Measurements from ENCODE around the gene UBN1.

Gene UBN1

GRCh38 chr16:4859900-4860255, 12.6 kb downstream of the UBN1 start:
- DNase-seq (ENCODE audit: low read depth in 2 of 2, low spot score in 1 of 2), result no peak

- DNase-seq (ENCODE audit: low read depth in 2 of 2, low spot score in 1 of 2), result no peak
Observed at GRCh38 chr16:4860727-4861342, 13.6 kb downstream of the UBN1 start.

- DNase-seq (ENCODE audit: low read depth in 2 of 2, low spot score in 1 of 2), result no peak
Observed at GRCh38 chr16:4862639-4863038, 15.4 kb downstream of the UBN1 start.

GRCh38 chr16:4864728-4865127, 17.4 kb downstream of the UBN1 start:
- no peak for DNase-seq (ENCODE audit: low read depth in 2 of 2, low spot score in 1 of 2)

- no peak for DNase-seq (ENCODE audit: low read depth in 2 of 2, low spot score in 1 of 2)
Observed at GRCh38 chr16:4865231-4865860, 18.1 kb downstream of the UBN1 start.

GRCh38 chr16:4866586-4866985, 19.3 kb downstream of the UBN1 start:
- no peak for DNase-seq (ENCODE audit: low read depth in 2 of 2, low spot score in 1 of 2)

- no peak for DNase-seq (ENCODE audit: low read depth in 2 of 2, low spot score in 1 of 2)
Observed at GRCh38 chr16:4868026-4868425, 20.7 kb downstream of the UBN1 start.

- no peak for DNase-seq (ENCODE audit: low read depth in 2 of 2, low spot score in 1 of 2)
Observed at GRCh38 chr16:4868535-4868934, 21.3 kb downstream of the UBN1 start.

GRCh38 chr16:4869147-4869805, 22.0 kb downstream of the UBN1 start:
- no peak for DNase-seq (ENCODE audit: low read depth in 2 of 2, low spot score in 1 of 2)

GRCh38 chr16:4870138-4870671, 22.9 kb downstream of the UBN1 start:
- no peak for DNase-seq (ENCODE audit: low read depth in 2 of 2, low spot score in 1 of 2)

- DNase-seq (ENCODE audit: low read depth in 2 of 2, low spot score in 1 of 2), result no peak
Observed at GRCh38 chr16:4871071-4871470, 23.8 kb downstream of the UBN1 start.

- no peak for DNase-seq (ENCODE audit: low read depth in 2 of 2, low spot score in 1 of 2)
Observed at GRCh38 chr16:4873091-4873490, 25.8 kb downstream of the UBN1 start.

GRCh38 chr16:4874666-4875065, 27.4 kb downstream of the UBN1 start:
- no peak for DNase-seq (ENCODE audit: low read depth in 2 of 2, low spot score in 1 of 2)

GRCh38 chr16:4876646-4877379, 29.5 kb downstream of the UBN1 start:
- DNase-seq (ENCODE audit: low read depth in 2 of 2, low spot score in 1 of 2), result no peak

GRCh38 chr16:4877380-4877685, 30.1 kb downstream of the UBN1 start:
- no peak for DNase-seq (ENCODE audit: low read depth in 2 of 2, low spot score in 1 of 2)

GRCh38 chr16:4879049-4879448, 31.8 kb downstream of the UBN1 start:
- DNase-seq (ENCODE audit: low read depth in 2 of 2, low spot score in 1 of 2), result no peak

- DNase-seq (ENCODE audit: low read depth in 2 of 2, low spot score in 1 of 2), result no peak
Observed at GRCh38 chr16:4880006-4880580, 32.8 kb downstream of the UBN1 start.

- DNase-seq (ENCODE audit: low read depth in 2 of 2, low spot score in 1 of 2), result no peak
Observed at GRCh38 chr16:4882000-4882632, 34.8 kb downstream of the UBN1 start.

- DNase-seq (ENCODE audit: low read depth in 2 of 2, low spot score in 1 of 2), result no peak
Observed at GRCh38 chr16:4882633-4883285, 35.5 kb downstream of the UBN1 start.

- DNase-seq (ENCODE audit: low read depth in 2 of 2, low spot score in 1 of 2), result no peak
Observed at GRCh38 chr16:4883501-4883900, 36.2 kb downstream of the UBN1 start.

GRCh38 chr16:4884209-4884608, 36.9 kb downstream of the UBN1 start:
- DNase-seq (ENCODE audit: low read depth in 2 of 2, low spot score in 1 of 2), result no peak
